ENCODE data around the gene PAK4.

GRCh38 chr19:39178296-39179006 lies 52.9 kb downstream of the PAK4 start:
- no peak for TF ChIP-seq CTCF (IDR thresholded peaks at IDR 0.05; ENCODE audit: poor library complexity)
- no peak for TF ChIP-seq EZH2 (IDR thresholded peaks at IDR 0.05; ENCODE audit: borderline replicate concordance)
- no peak for TF ChIP-seq EZH2phosphoT487 (IDR thresholded peaks at IDR 0.05; ENCODE audit: low read depth, severe bottlenecking, unreplicated experiment)
